Mesendoderm (in vitro differentiated cells): ENCODE results near the gene CTSE.

Source experiments
- DNase-seq: peaks from one replicate; pipeline ENCODE4 v3.0.0; 2013
- H2AK5ac ChIP-seq: 2 replicates; pipeline ENCODE4 v1.6.1; 2013; ENCODE audit warnings: low read length, inconsistent platforms
- H2BK120ac ChIP-seq: 2 replicates; pipeline ENCODE4 v1.6.1; 2013; ENCODE audit warnings: low read depth, mild to moderate bottlenecking, low read length, moderate library complexity, mixed read lengths
- H2BK15ac ChIP-seq: replicated peaks from 2 replicates; pipeline ENCODE4 v1.6.1; 2013; ENCODE audit warnings: low read depth, mild to moderate bottlenecking, moderate library complexity
- H2BK5ac ChIP-seq: 2 replicates; pipeline ENCODE4 v1.6.1; 2013; ENCODE audit warnings: low read length, inconsistent platforms
- H3K18ac ChIP-seq: 2 replicates; pipeline ENCODE4 v1.6.1; 2013; ENCODE audit warnings: mild to moderate bottlenecking, low read length, mixed read lengths
- H3K23ac ChIP-seq: one replicate; pipeline ENCODE4 v1.6.1; 2013; ENCODE audit warnings: low read length
- H3K27ac ChIP-seq: 2 replicates; pipeline ENCODE4 v1.5.1; 2013; ENCODE audit warnings: low read depth, mild to moderate bottlenecking, inconsistent platforms, low read length, moderate library complexity
- H3K27me3 ChIP-seq: 2 replicates; pipeline ENCODE4 v1.6.1; 2013; ENCODE audit warnings: low read length, control low read depth, mild to moderate bottlenecking, inconsistent platforms; ENCODE audit not compliant: insufficient read depth, poor library complexity
- H3K36me3 ChIP-seq: 2 replicates; pipeline ENCODE4 v1.6.1; 2013; ENCODE audit warnings: low read length, inconsistent platforms; ENCODE audit not compliant: control insufficient read depth, insufficient read depth
- H3K4ac ChIP-seq: one replicate; pipeline ENCODE4 v1.6.1; 2013; ENCODE audit warnings: low read depth, mild to moderate bottlenecking, low read length, moderate library complexity
- H3K4me1 ChIP-seq: 2 replicates; pipeline ENCODE4 v1.6.1; 2013; ENCODE audit warnings: low read depth, low read length, inconsistent platforms; ENCODE audit not compliant: control insufficient read depth
- H3K4me2 ChIP-seq: 2 replicates; pipeline ENCODE4 v1.6.1; 2013; ENCODE audit warnings: low read length
- H3K4me3 ChIP-seq: 2 replicates; pipeline ENCODE4 v1.5.1; 2013; ENCODE audit warnings: mild to moderate bottlenecking, low read length
- H3K56ac ChIP-seq: one replicate; pipeline ENCODE4 v1.6.1; 2013; ENCODE audit warnings: low read length
- H3K79me1 ChIP-seq: 2 replicates; pipeline ENCODE4 v1.6.1; 2013; ENCODE audit warnings: low read length, inconsistent platforms
- H3K79me2 ChIP-seq: 2 replicates; pipeline ENCODE4 v1.6.1; 2013; ENCODE audit warnings: mild to moderate bottlenecking, low read length; ENCODE audit not compliant: control insufficient read depth, insufficient read depth
- H3K9ac ChIP-seq: 2 replicates; pipeline ENCODE4 v1.6.1; 2013; ENCODE audit warnings: low read length, inconsistent platforms
- H4K5ac ChIP-seq: one replicate; pipeline ENCODE4 v1.6.1; 2013; ENCODE audit warnings: low read length
- H4K8ac ChIP-seq: one replicate; pipeline ENCODE4 v1.6.1; 2013; ENCODE audit warnings: low read depth, mild to moderate bottlenecking, control low read depth, low read length, moderate library complexity
- WGBS: extraction: QIAGEN DNeasy Blood & Tissue Kit; methylation state at CpG from one replicate; pipeline ENCODE4 v1.1.7; 2013; ENCODE audit warnings: low lambda C conversion rate, missing lambda C conversion rate; ENCODE audit not compliant: insufficient coverage; ENCODE audit errors: extremely low coverage; 5-methylcytosine and 5-hydroxymethylcytosine counted together

The CTSE gene

GRCh38 chr1:206029484-206029883 is 5.8 kb upstream of the CTSE start:
- no peak overlapping the region for H3K9ac ChIP-seq
- no peaks in the 10 kb centered on the region for H3K36me3 ChIP-seq
- H3K79me1 ChIP-seq: no peaks in the 10 kb centered on the region
- no peak overlapping the region for H3K18ac ChIP-seq
- no peak overlapping the region for H4K8ac ChIP-seq
- no peak overlapping the region for H3K4me2 ChIP-seq
- H3K23ac ChIP-seq: no peak overlapping the region
- H2BK15ac ChIP-seq: no peak overlapping the region
- no peak overlapping the region for H2AK5ac ChIP-seq
- no peak overlapping the region for H2BK5ac ChIP-seq
- no peak overlapping the region for H3K4me3 ChIP-seq
- no CpG with 5 or more reads among the region's 4 CpGs for WGBS
- H3K79me2 ChIP-seq: no peaks in the 10 kb centered on the region
- H3K27me3 ChIP-seq: no peaks in the 10 kb centered on the region
- H4K5ac ChIP-seq: no peak overlapping the region
- no peak for DNase-seq
- no peak overlapping the region for H3K27ac ChIP-seq
- no peaks in the 10 kb centered on the region for H3K4me1 ChIP-seq
- H3K4ac ChIP-seq: no peak overlapping the region
- no peak overlapping the region for H3K56ac ChIP-seq
- no peak overlapping the region for H2BK120ac ChIP-seq

- H3K79me1 ChIP-seq: no peaks in the 10 kb centered on the region
- no peak overlapping the region for H3K4me2 ChIP-seq
- no peak overlapping the region for H2AK5ac ChIP-seq
- H4K5ac ChIP-seq: no peak overlapping the region
- no peak overlapping the region for H3K18ac ChIP-seq
- no peak overlapping the region for H3K4ac ChIP-seq
- no peak overlapping the region for H2BK5ac ChIP-seq
- DNase-seq: no peak
- H3K9ac ChIP-seq: no peak overlapping the region
- no peak overlapping the region for H3K27ac ChIP-seq
- no peaks in the 10 kb centered on the region for H3K79me2 ChIP-seq
- no peak overlapping the region for H2BK120ac ChIP-seq
- no peak overlapping the region for H4K8ac ChIP-seq
- WGBS: no CpG with 5 or more reads among the region's 3 CpGs
- H3K4me3 ChIP-seq: no peak overlapping the region
- H3K27me3 ChIP-seq: no peaks in the 10 kb centered on the region
- no peaks in the 10 kb centered on the region for H3K36me3 ChIP-seq
- no peak overlapping the region for H3K56ac ChIP-seq
- no peak overlapping the region for H2BK15ac ChIP-seq
- no peak overlapping the region for H3K23ac ChIP-seq
- no peaks in the 10 kb centered on the region for H3K4me1 ChIP-seq
Measured at GRCh38 chr1:206025283-206025820, 1.7 kb upstream of the CTSE start.

GRCh38 chr1:206022766-206023165 is 929 bp downstream of the CTSE start:
- no peaks in the 10 kb centered on the region for H3K27me3 ChIP-seq
- H3K27ac ChIP-seq: no peak overlapping the region
- H2BK15ac ChIP-seq: no peak overlapping the region
- no peak overlapping the region for H3K4me2 ChIP-seq
- no peak overlapping the region for H3K56ac ChIP-seq
- H3K4ac ChIP-seq: no peak overlapping the region
- H4K8ac ChIP-seq: no peak overlapping the region
- H2BK120ac ChIP-seq: no peak overlapping the region
- H3K9ac ChIP-seq: no peak overlapping the region
- no peaks in the 10 kb centered on the region for H3K36me3 ChIP-seq
- peak overlapping the region; percentile 9 for H3K23ac ChIP-seq
- no CpG with 5 or more reads among the region's 7 CpGs for WGBS
- no peaks in the 10 kb centered on the region for H3K79me2 ChIP-seq
- H3K79me1 ChIP-seq: no peaks in the 10 kb centered on the region
- no peaks in the 10 kb centered on the region for H3K4me1 ChIP-seq
- H2AK5ac ChIP-seq: no peak overlapping the region
- H4K5ac ChIP-seq: no peak overlapping the region
- no peak overlapping the region for H2BK5ac ChIP-seq
- no peak overlapping the region for H3K4me3 ChIP-seq
- DNase-seq: no peak
- no peak overlapping the region for H3K18ac ChIP-seq

GRCh38 chr1:206021626-206022365 is 1.9 kb downstream of the CTSE start:
- Histone ChIP-seq H3K27ac (no peak overlapping the region), H3K4me2 (no peak overlapping the region), H3K27me3 (no peaks in the 10 kb centered on the region), H2BK120ac (no peak overlapping the region), H2BK5ac (no peak overlapping the region), H3K4me3 (no peak overlapping the region), H3K18ac (no peak overlapping the region), H3K56ac (no peak overlapping the region), H3K9ac (no peak overlapping the region), H3K23ac (no peak overlapping the region), H4K5ac (no peak overlapping the region), H3K4me1 (no peaks in the 10 kb centered on the region), H3K36me3 (no peaks in the 10 kb centered on the region), H3K4ac (no peak overlapping the region), H2BK15ac (no peak overlapping the region), H2AK5ac (no peak overlapping the region), H3K79me1 (no peaks in the 10 kb centered on the region), H4K8ac (no peak overlapping the region), H3K79me2 (no peaks in the 10 kb centered on the region)
- DNase-seq: no peak
- no CpG with 5 or more reads among the region's 4 CpGs for WGBS

GRCh38 chr1:206021008-206021625 is 2.6 kb downstream of the CTSE start:
- H3K18ac ChIP-seq: no peak overlapping the region
- no peak overlapping the region for H3K23ac ChIP-seq
- no peak overlapping the region for H3K56ac ChIP-seq
- no peaks in the 10 kb centered on the region for H3K4me1 ChIP-seq
- H3K27ac ChIP-seq: no peak overlapping the region
- no peaks in the 10 kb centered on the region for H3K36me3 ChIP-seq
- H3K4ac ChIP-seq: no peak overlapping the region
- no peak overlapping the region for H4K8ac ChIP-seq
- H2BK120ac ChIP-seq: no peak overlapping the region
- no peaks in the 10 kb centered on the region for H3K27me3 ChIP-seq
- no peak for DNase-seq
- H2AK5ac ChIP-seq: no peak overlapping the region
- no peak overlapping the region for H4K5ac ChIP-seq
- no CpG with 5 or more reads among the region's 9 CpGs for WGBS
- H3K4me2 ChIP-seq: no peak overlapping the region
- H3K4me3 ChIP-seq: no peak overlapping the region
- H3K79me2 ChIP-seq: no peaks in the 10 kb centered on the region
- H2BK15ac ChIP-seq: no peak overlapping the region
- no peak overlapping the region for H2BK5ac ChIP-seq
- H3K79me1 ChIP-seq: no peaks in the 10 kb centered on the region
- H3K9ac ChIP-seq: no peak overlapping the region
